ENCODE results near the gene NANOS2. TPM values are rescaled to one million over a fixed set of nuclear protein-coding genes. Genes with fewer than 3 reads are reported as not detected.

Gene NANOS2
- total RNA-seq, 4 donors from 2014 or later: not detected

DNA sequence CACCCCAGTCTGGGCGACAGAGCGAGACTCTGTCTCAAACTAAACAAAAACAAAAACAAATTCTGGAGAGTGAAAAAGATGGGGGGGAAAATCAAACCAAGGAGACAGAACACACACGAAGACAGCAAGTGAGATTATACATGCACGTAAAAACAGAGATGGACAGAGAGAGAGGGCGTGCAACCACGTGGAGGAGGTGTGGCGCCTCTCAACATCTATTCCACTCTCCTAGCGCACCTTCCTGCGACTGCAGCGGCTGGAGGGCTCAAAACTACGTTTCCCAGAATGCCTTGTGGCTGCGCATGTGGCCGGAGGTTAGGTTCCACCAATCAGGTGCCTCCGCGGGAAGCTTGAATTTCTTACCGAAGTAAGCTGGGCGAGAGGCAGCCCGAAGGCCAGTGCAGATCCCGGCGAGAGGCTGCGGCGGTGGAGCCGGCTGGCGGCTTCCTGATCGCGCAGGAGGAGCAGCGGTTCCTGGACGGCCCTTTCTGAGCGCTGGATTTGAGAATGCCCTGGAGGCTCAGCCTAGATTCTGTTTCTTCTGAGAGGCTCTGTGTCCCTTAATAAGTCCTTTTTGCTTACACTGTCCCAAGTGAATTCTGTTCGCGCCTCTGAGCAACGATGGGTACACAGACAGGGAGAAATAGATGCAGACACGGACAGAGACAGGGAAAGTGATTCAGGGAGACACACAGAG lies 13.1 kb upstream of the NANOS2 start:
- DNase-seq: peak; percentile 93
- no peaks in the 10 kb centered on the region for H3K9me3 ChIP-seq
- H3K27me3 ChIP-seq: peaks cover 11% of the 10 kb centered on the region
- no peaks in the 10 kb centered on the region for H3K36me3 ChIP-seq
- intact Hi-C loops (cut with DNase I; ENCODE audit: low total_unique reads) (no loop called here), in situ Hi-C loops (cut with MboI; ENCODE audit: low pct_ligation_motif_present in 1 of 4, low pct_unique_long_range_greater_than_20kb in 1 of 4, low sequenced_read_pairs in 3 of 4) (no loop called here)
- H3K4me1 ChIP-seq: peaks cover 0 to 5% (median 4%) of the 10 kb centered on the region in 4 donors
- TF ChIP-seq CTCF (IDR thresholded peaks at IDR 0.05) (peak in 1 of 5 experiments; percentile 12), POLR2A (IDR thresholded peaks at IDR 0.05) (no peak), EP300 (IDR thresholded peaks at IDR 0.05; ENCODE audit: low read depth) (no peak), POLR2AphosphoS5 (IDR thresholded peaks at IDR 0.05) (peak in 1 of 3 donors; percentile 37)
- H3K27ac ChIP-seq: no peak overlapping the region
- WGBS, 2 donors (ENCODE audit: low coverage in 1 of 2): 11 to 16% methylated on average over 10 to 33 of the region's 33 CpGs
- no peak overlapping the region for H3K4me3 ChIP-seq

- TF ChIP-seq EP300 (IDR thresholded peaks at IDR 0.05; ENCODE audit: low read depth) (no peak), CTCF (IDR thresholded peaks at IDR 0.05) (no peak), POLR2AphosphoS5 (IDR thresholded peaks at IDR 0.05) (no peak), POLR2A (IDR thresholded peaks at IDR 0.05) (no peak)
- peaks cover 0 to 5% (median 4%) of the 10 kb centered on the region in 4 donors for H3K4me1 ChIP-seq
- in situ Hi-C loops (cut with MboI; ENCODE audit: low pct_ligation_motif_present in 1 of 4, low pct_unique_long_range_greater_than_20kb in 1 of 4, low sequenced_read_pairs in 3 of 4) (no loop called here), intact Hi-C loops (cut with DNase I; ENCODE audit: low total_unique reads) (no loop called here)
- no peak overlapping the region for H3K4me3 ChIP-seq
- peaks cover 6% of the 10 kb centered on the region for H3K27me3 ChIP-seq
- no peak overlapping the region for H3K27ac ChIP-seq
- H3K9me3 ChIP-seq: no peaks in the 10 kb centered on the region
- 60 to 68% methylated on average over 6 of the region's 6 CpGs for WGBS, 2 donors (ENCODE audit: low coverage in 1 of 2)
- no peak for DNase-seq
- H3K36me3 ChIP-seq: no peaks in the 10 kb centered on the region
Measured at GRCh38 chr19:45924891-45925447, 10.4 kb upstream of the NANOS2 start.

GRCh38 chr19:45922281-45922680 lies 7.7 kb upstream of the NANOS2 start:
- intact Hi-C loops (cut with DNase I; ENCODE audit: low total_unique reads) (loop anchor here (1.0 kb wide), 1 partner anchor 42 kb away; no protein-coding TSS in a partner anchor), in situ Hi-C loops (cut with MboI; ENCODE audit: low pct_ligation_motif_present in 1 of 4, low pct_unique_long_range_greater_than_20kb in 1 of 4, low sequenced_read_pairs in 3 of 4) (no loop called here)
- Histone ChIP-seq H3K27me3 (peaks cover 26% of the 10 kb centered on the region), H3K36me3 (no peaks in the 10 kb centered on the region), H3K27ac (no peak overlapping the region), H3K9me3 (no peaks in the 10 kb centered on the region), H3K4me1 (no peaks in the 10 kb centered on the region), H3K4me3 (no peak overlapping the region)
- WGBS, 2 donors (ENCODE audit: low coverage in 1 of 2): 60 to 78% methylated on average over 4 to 9 of the region's 9 CpGs
- DNase-seq: no peak
- TF ChIP-seq POLR2A (IDR thresholded peaks at IDR 0.05) (no peak), EP300 (IDR thresholded peaks at IDR 0.05; ENCODE audit: low read depth) (no peak), CTCF (IDR thresholded peaks at IDR 0.05) (no peak), POLR2AphosphoS5 (IDR thresholded peaks at IDR 0.05) (no peak)

DNA sequence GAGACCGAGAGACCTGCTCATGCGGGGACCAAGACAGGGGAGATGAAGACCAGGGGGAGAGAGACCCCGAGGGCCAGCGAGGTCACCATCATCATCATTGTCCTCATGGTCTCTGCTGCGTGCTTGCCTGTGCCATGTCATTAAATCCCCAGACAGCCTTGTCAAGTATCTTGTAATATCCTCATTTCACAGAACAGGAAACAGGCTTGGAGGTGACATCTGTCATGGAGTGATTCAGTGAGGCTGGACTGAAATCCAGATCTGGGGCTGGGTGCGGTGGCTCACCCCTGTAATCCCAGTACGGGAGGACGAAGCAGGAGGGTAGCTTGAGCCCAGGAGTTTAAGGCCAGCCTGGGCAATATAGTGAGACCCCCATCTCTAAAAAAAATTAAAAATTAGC lies 5.9 kb upstream of the NANOS2 start:
- intact Hi-C loops (cut with DNase I; ENCODE audit: low total_unique reads): no loop called here
- Histone ChIP-seq H3K9me3 (no peaks in the 10 kb centered on the region), H3K4me1 (no peaks in the 10 kb centered on the region), H3K27me3 (peaks cover 33% of the 10 kb centered on the region), H3K27ac (no peak overlapping the region), H3K4me3 (no peak overlapping the region), H3K36me3 (no peaks in the 10 kb centered on the region)
- WGBS, 2 donors (ENCODE audit: low coverage in 1 of 2): 58% methylated on average over 8 of the region's 8 CpGs; no CpG with 5 or more reads in 1 of the 2 donors
- TF ChIP-seq CTCF (IDR thresholded peaks at IDR 0.05) (no peak), EP300 (IDR thresholded peaks at IDR 0.05; ENCODE audit: low read depth) (no peak), POLR2AphosphoS5 (IDR thresholded peaks at IDR 0.05) (no peak), POLR2A (IDR thresholded peaks at IDR 0.05) (no peak)
- in situ Hi-C loops (cut with MboI; ENCODE audit: low pct_ligation_motif_present in 1 of 4, low pct_unique_long_range_greater_than_20kb in 1 of 4, low sequenced_read_pairs in 3 of 4): no loop called here
- no peak for DNase-seq

All from transverse colon (tissue), 4 donors.